GM10266 (cell line): Measurements from ENCODE around the gene PLCB1.
A peak's percentile ranks its signal among the peaks of the same experiment; 100 is the strongest.

Experiments
- DNase-seq: peaks from one replicate; pipeline ENCODE4 v3.0.0; 2012; ENCODE audit errors: extremely low spot score
- TF ChIP-seq, protein P1 (sequence below): IDR thresholded peaks from 2 replicates; pipeline ENCODE4 v1.5.1; 2012; ENCODE audit warnings: mild to moderate bottlenecking, low read depth; ENCODE audit not compliant: control insufficient read depth, insufficient read depth; ENCODE audit errors: missing control alignments

The PLCB1 gene

DNA sequence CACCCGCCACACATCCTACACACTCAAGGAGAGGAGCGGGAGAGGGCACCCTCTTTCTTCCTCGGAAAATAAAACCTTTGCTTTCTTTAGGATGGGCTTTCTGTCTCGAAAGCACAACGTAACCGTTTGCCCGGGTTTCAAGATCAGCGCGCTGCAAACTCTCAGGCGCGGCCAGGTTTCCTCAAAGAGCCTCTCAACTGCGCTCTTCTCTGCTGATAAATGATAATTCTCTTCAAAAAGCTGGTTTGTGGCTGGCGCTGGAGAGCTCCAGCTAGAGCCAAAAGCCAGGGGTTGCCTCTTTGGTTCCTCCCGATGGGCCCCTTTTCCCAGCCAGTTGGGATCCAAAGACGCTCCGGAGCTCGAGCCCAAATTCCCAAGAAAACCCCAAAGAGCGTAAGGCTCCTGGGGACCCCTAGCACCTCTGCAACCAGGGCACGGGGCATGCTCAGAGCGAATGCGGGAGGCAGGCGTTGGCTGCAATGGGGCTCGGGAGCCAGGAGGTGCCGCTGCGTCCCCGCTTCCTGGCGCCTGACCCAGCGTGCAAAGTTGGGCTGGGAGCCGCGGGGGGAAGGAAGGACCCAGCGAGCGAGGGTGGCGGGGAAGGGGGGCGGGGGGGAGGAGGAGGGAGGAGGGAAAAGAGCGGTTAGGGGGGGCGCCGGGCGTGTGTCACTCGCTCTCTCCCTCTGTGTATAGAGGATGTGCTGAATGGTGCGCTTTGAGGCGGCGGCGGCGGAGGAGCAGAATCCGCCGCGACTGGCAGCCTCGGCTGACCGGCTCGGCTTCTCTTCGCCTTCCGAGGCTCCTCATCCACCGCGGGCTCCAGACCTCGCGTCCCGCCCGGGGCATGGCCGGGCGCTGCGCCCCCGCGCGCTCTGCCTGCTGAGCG lies at the start of gene PLCB1:
Gene PLCB1, plus strand, starts transcription at position 669 of the 886 bp plus-strand sequence. CDS start 386 bp downstream, outside the sequence.
- DNase-seq = peak; percentile 90
- TF ChIP-seq, protein P1, sequence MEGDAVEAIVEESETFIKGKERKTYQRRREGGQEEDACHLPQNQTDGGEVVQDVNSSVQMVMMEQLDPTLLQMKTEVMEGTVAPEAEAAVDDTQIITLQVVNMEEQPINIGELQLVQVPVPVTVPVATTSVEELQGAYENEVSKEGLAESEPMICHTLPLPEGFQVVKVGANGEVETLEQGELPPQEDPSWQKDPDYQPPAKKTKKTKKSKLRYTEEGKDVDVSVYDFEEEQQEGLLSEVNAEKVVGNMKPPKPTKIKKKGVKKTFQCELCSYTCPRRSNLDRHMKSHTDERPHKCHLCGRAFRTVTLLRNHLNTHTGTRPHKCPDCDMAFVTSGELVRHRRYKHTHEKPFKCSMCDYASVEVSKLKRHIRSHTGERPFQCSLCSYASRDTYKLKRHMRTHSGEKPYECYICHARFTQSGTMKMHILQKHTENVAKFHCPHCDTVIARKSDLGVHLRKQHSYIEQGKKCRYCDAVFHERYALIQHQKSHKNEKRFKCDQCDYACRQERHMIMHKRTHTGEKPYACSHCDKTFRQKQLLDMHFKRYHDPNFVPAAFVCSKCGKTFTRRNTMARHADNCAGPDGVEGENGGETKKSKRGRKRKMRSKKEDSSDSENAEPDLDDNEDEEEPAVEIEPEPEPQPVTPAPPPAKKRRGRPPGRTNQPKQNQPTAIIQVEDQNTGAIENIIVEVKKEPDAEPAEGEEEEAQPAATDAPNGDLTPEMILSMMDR = peak; percentile 99

DNA sequence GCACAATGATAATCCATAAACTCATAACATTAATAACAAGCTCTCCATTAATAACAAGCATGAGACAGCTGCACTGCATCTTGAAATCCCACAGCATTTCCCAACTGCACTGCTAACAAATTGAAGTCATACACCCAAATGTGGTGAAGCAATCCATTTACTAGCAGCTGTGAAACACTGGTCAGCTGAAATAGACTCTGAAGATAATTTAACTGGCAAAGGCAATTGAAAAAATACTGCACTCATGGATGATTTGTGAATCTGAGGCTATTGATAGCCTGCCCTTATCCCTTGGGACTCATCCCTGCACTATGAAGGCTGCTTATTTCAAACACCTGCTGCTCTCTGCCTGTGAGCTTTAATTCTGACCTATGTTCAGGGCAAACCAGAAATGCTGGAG lies 49.1 kb upstream of the PLCB1 start:
- TF ChIP-seq, protein P1 = no peak
- no peak for DNase-seq

DNA sequence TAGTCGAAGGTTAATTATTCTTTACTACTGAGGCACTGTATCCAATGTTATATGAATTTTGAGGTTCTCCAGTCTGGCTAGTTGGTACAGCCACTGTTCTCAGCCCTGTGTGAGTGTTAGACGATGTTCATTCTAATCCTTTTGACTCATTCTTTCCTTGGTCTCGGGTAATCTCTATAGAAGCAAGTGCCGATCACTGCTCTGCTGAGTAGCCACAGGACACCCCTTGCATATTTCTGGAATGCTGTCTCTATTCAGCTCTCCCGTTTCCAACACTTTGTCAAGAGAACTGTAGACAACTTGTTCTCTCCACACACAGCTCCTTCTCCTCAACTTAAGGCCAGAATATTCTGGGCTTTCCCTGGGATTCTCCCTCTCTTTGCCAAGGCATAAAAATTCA lies 42.4 kb upstream of the PLCB1 start:
- TF ChIP-seq, protein P1 = no peak

DNA sequence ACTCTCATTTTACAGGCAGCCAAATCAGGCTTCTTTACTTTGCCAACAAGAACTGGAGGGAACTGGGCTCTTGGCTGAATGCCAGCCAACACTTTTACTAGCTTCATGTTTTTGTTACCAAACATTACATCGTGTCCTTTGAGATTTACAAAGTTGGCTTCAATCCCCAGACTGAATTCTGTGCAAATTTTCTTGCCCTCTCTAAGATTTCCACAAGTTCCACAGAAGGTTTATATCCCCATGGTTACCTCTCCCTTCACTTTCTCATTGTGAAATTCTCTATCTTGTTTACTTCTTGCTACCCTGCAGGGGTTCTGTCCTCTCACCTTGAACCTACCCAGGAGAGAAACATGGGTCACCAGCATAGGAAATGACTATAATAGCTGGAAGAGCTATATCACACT lies 37.6 kb upstream of the PLCB1 start:
- DNase-seq = no peak
- TF ChIP-seq, protein P1 = no peak

More for the DNA sequence above, 42.4 kb upstream of the PLCB1 start:
- DNase-seq = no peak

DNA sequence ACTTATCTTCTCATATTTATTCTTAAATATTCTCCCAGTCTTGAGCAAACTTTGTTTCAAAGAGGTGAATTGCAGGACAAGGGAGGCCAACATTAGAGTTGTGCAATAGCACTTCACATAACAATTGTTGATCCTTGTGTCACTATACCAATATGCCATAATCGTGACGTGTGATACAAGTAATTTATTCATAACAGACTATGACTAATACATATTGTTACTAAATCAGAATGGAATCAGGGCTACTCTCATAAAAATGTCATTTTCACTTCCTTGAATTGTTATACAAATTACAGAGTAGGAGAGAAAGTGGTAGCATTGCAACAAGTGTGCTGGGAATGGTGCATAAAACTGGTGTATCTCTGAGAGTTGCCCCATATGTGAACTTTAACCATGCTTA lies 37.2 kb upstream of the PLCB1 start:
- TF ChIP-seq, protein P1 = no peak
- no peak for DNase-seq

DNA sequence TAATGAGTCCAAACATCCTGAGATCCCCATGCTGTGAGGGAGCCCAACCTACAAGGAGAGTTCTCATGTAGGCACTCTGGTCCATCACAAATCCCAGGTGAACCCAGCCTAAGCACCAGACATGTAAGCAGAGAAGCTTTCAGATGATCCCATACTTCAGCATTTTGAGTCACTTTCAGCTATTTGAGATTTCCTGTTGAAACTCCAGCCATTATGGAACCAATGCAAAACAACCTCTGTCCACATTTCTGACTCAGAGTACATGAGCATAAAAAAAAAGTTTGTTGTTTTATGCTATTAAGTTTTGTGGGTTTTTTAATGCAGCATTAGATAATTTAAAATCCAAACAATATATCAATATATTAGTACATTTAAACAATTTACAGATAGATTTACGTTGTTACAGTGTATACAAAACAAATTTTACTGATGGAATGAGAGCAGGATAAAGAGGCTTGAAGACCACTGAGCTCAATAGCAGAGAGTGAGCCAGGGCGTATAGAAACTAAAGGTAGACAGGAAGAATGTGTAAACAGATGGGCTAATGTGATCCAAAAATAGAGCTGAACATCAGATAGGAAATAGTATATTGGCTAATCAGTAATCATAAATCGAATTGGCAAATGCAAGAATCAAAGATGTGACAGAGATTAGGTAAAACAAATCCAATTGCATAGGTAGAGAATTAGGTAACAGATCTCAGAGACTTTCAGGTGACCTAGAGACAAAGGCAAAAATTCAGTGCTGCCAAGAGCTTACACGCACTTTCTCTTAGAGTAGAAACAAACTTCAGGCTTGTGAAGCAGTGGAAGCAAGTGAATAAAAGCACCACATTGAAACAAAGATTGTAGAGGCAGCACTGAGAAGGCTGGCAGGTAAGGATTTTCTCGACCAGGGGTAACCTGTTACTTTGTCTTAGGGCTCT lies 36.2 kb upstream of the PLCB1 start:
- DNase-seq = no peak
- TF ChIP-seq, protein P1 = no peak

DNA sequence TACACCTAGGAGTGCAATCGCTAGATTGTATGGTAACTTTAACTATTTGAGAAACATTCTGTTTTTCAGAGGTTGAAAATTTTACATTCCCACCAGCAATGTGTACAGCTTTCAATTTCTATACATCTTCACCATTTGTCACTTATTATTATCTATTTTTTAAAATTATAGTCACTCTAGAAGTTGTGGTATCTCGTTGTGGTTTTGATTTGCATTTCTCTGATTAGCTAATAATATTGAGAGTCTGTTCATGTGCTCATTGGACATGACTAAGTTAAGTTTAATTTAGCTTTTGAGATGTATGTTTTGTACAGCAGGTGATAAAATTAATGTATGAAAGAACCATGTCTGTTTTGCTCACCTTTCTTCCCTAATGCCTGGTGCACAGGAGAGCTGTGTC lies 34.8 kb upstream of the PLCB1 start:
- no peak for DNase-seq
- TF ChIP-seq, protein P1 = no peak
